HEK293 (cell line): ENCODE measurements around the gene ZMYM3.

ENCODE experiments used
- CTCF ChIA-PET: fragments of 350-600 bp; formaldehyde crosslinking; extraction: SDS; loops from one replicate; lab custom pipeline; 2021; ENCODE audit warnings: antibody characterized with exemption; lab: Yijun Ruan, JAX
- POLR2A ChIA-PET: fragments of 300-600 bp; formaldehyde crosslinking; extraction: SDS; loops from one replicate; lab custom pipeline; 2020; ENCODE audit warnings: antibody characterized with exemption, inconsistent platforms; lab: Yijun Ruan, JAX
- H3K27ac ChIP-seq: fragments of 200-500 bp; sonication (Bioruptor generic); 2 replicates; pipeline ENCODE4 v1.5.1; 2014; ENCODE audit warnings: low read depth, low read length, control low read depth, inconsistent platforms; ENCODE audit errors: extremely low read depth
- H3K36me3 ChIP-seq, 2 experiments: fragments of 200-500 bp in 1 of 2; sonication (Bioruptor generic) in 1 of 2; 1 replicate in 1 of 2; 2 replicates in 1 of 2; pipeline ENCODE4 v1.5.1; 2014 to 2017; ENCODE audit warnings: inconsistent platforms in 2 of 2, low read length in 2 of 2; ENCODE audit not compliant: control insufficient read depth in 2 of 2, insufficient read depth in 1 of 2
- H3K4me1 ChIP-seq: fragments of 200-500 bp; sonication (Bioruptor generic); 2 replicates; pipeline ENCODE4 v1.5.1; 2014; ENCODE audit warnings: mild to moderate bottlenecking, low read length, inconsistent platforms; ENCODE audit not compliant: control insufficient read depth, insufficient read depth
- H3K4me3 ChIP-seq: 2 replicates; pipeline ENCODE4 v1.5.1; 2011; ENCODE audit warnings: low read depth, mild to moderate bottlenecking, control low read depth, low read length, moderate library complexity
- H3K9me3 ChIP-seq: fragments of 200-500 bp; sonication (Bioruptor generic); 2 replicates; pipeline ENCODE4 v1.5.1; 2014; ENCODE audit warnings: low read depth, low read length, inconsistent platforms; ENCODE audit not compliant: control insufficient read depth, insufficient read depth
- EGR2 ChIP-seq: fragments of 450-650 bp; formaldehyde crosslinking; IDR thresholded peaks from 2 replicates; pipeline ENCODE4 v1.5.1; 2016; ENCODE audit warnings: low read depth, missing biosample characterization, missing genetic modification characterization
- FEZF1 ChIP-seq: fragments of 450-650 bp; formaldehyde crosslinking; IDR thresholded peaks from 2 replicates; pipeline ENCODE4 v1.5.1; 2016; ENCODE audit warnings: missing biosample characterization, missing genetic modification characterization
- GLIS2 ChIP-seq: fragments of 450-650 bp; formaldehyde crosslinking; IDR thresholded peaks from 2 replicates; pipeline ENCODE4 v1.5.1; 2016; ENCODE audit warnings: missing biosample characterization, missing genetic modification characterization
- HIC1 ChIP-seq: fragments of 450-650 bp; formaldehyde crosslinking; IDR thresholded peaks from 2 replicates; pipeline ENCODE4 v1.5.1; 2016; ENCODE audit warnings: missing biosample characterization, missing genetic modification characterization
- MZF1 ChIP-seq: fragments of 450-650 bp; formaldehyde crosslinking; IDR thresholded peaks from 2 replicates; pipeline ENCODE4 v1.5.1; 2017; ENCODE audit warnings: missing biosample characterization, missing genetic modification characterization, borderline replicate concordance
- OSR2 ChIP-seq: fragments of 450-650 bp; formaldehyde crosslinking; IDR thresholded peaks from 2 replicates; pipeline ENCODE4 v1.5.1; 2016; ENCODE audit warnings: missing biosample characterization, missing genetic modification characterization
- PATZ1 ChIP-seq: fragments of 450-650 bp; formaldehyde crosslinking; IDR thresholded peaks from 2 replicates; pipeline ENCODE4 v1.5.1; 2016; ENCODE audit warnings: missing biosample characterization, missing genetic modification characterization
- REPIN1 ChIP-seq: fragments of 450-650 bp; formaldehyde crosslinking; IDR thresholded peaks from 2 replicates; pipeline ENCODE4 v1.5.1; 2017; ENCODE audit warnings: missing biosample characterization, missing genetic modification characterization, low read depth
- SALL2 ChIP-seq: fragments of 450-650 bp; formaldehyde crosslinking; IDR thresholded peaks from 2 replicates; pipeline ENCODE4 v1.5.0; 2017; ENCODE audit warnings: missing biosample characterization, mild to moderate bottlenecking, missing genetic modification characterization, borderline replicate concordance
- TRIM28 ChIP-seq: IDR thresholded peaks from 2 replicates; pipeline ENCODE4 v1.6.1; 2011; ENCODE audit warnings: low read length, control low read depth, borderline replicate concordance
- TSHZ1 ChIP-seq: fragments of 450-650 bp; formaldehyde crosslinking; IDR thresholded peaks from 2 replicates; pipeline ENCODE4 v1.5.1; 2016; ENCODE audit warnings: missing biosample characterization, missing genetic modification characterization, borderline replicate concordance
- ZFP37 ChIP-seq: fragments of 450-650 bp; formaldehyde crosslinking; IDR thresholded peaks from 2 replicates; pipeline ENCODE4 v1.5.1; 2016; ENCODE audit warnings: missing biosample characterization, missing genetic modification characterization
- ZNF157 ChIP-seq: fragments of 450-650 bp; formaldehyde crosslinking; IDR thresholded peaks from 2 replicates; pipeline ENCODE4 v1.5.1; 2016; ENCODE audit warnings: missing biosample characterization, missing genetic modification characterization
- ZNF211 ChIP-seq: fragments of 450-650 bp; formaldehyde crosslinking; IDR thresholded peaks from 2 replicates; pipeline ENCODE4 v1.5.1; 2016; ENCODE audit warnings: low read depth, missing biosample characterization, missing genetic modification characterization
- ZNF26 ChIP-seq: fragments of 450-650 bp; formaldehyde crosslinking; IDR thresholded peaks from 2 replicates; pipeline ENCODE4 v1.5.1; 2016; ENCODE audit warnings: missing biosample characterization, missing genetic modification characterization
- ZNF362 ChIP-seq: fragments of 450-650 bp; formaldehyde crosslinking; IDR thresholded peaks from 2 replicates; pipeline ENCODE4 v1.5.1; 2016; ENCODE audit warnings: missing biosample characterization, missing genetic modification characterization
- ZNF391 ChIP-seq: fragments of 450-650 bp; formaldehyde crosslinking; IDR thresholded peaks from 2 replicates; pipeline ENCODE4 v1.5.1; 2016; ENCODE audit warnings: low read depth, missing biosample characterization, missing genetic modification characterization, borderline replicate concordance
- ZNF404 ChIP-seq: fragments of 450-650 bp; formaldehyde crosslinking; IDR thresholded peaks from 2 replicates; pipeline ENCODE4 v1.5.1; 2017; ENCODE audit warnings: missing biosample characterization, missing genetic modification characterization
- ZNF449 ChIP-seq: fragments of 450-650 bp; formaldehyde crosslinking; IDR thresholded peaks from 2 replicates; pipeline ENCODE4 v1.5.1; 2017; ENCODE audit warnings: missing biosample characterization, mild to moderate bottlenecking, missing genetic modification characterization, moderate library complexity
- ZNF544 ChIP-seq: fragments of 450-650 bp; formaldehyde crosslinking; IDR thresholded peaks from 2 replicates; pipeline ENCODE4 v1.5.0; 2017; ENCODE audit warnings: missing biosample characterization, missing genetic modification characterization
- ZNF600 ChIP-seq: fragments of 450-650 bp; formaldehyde crosslinking; IDR thresholded peaks from 2 replicates; pipeline ENCODE4 v1.5.1; 2016; ENCODE audit warnings: missing biosample characterization, missing genetic modification characterization
- ZNF776 ChIP-seq: fragments of 450-650 bp; formaldehyde crosslinking; IDR thresholded peaks from 2 replicates; pipeline ENCODE4 v1.5.0; 2017; ENCODE audit warnings: missing biosample characterization, missing genetic modification characterization, borderline replicate concordance
- TF ChIP-seq, protein P1 (sequence below): fragments of 450-650 bp; formaldehyde crosslinking; IDR thresholded peaks from 2 replicates; pipeline ENCODE4 v1.5.1; 2016; ENCODE audit warnings: missing biosample characterization, missing genetic modification characterization

ZMYM3 gene

GRCh38 chrX:71301195-71301924 lies 47.4 kb upstream of the ZMYM3 start, which contains the start of gene ITGB1BP2:
Gene ITGB1BP2, plus strand, starts transcription at chrX:71301750. Its CDS starts 57 bp downstream, at chrX:71301807.
- Histone ChIP-seq H3K9me3 (no peaks in the 10 kb centered on the region), H3K36me3 (peaks cover 18 to 67% of the 10 kb centered on the region in 2 experiments), H3K4me3 (no peak within 1 kb of the TSS), H3K4me1 (no peaks in the 10 kb centered on the region), H3K27ac (no peak within 1 kb of the TSS)
- CTCF ChIA-PET, result no interaction called here
- POLR2A ChIA-PET, result interaction anchor here (0.7 to 3.1 kb wide), 6 partner anchors 9 to 120 kb away, joined by 3 to 19 read pairs (median 3); partner anchors contain the start of genes NONO and TAF1
- no peak for TF ChIP-seq ZNF26 (tag by site-specific recombination)
- TF ChIP-seq ZNF600, result peak; percentile 47; the same call in 1 of the 2 replicates
- TF ChIP-seq FEZF1 (tag by site-specific recombination), result 0 out of 2 replicates have a peak, but pooled peaks have one; percentile 5
- no peak for TF ChIP-seq ZFP37 (tag by site-specific recombination)
- TF ChIP-seq ZNF211 (tag by site-specific recombination), result no peak
- no peak for TF ChIP-seq ZNF776 (tag by site-specific recombination)
- no peak for TF ChIP-seq TSHZ1 (tag by site-specific recombination)
- TF ChIP-seq ZNF404 (tag by site-specific recombination), result no peak
- no peak for TF ChIP-seq HIC1 (tag by site-specific recombination)
- TF ChIP-seq SALL2, result no peak
- no peak for TF ChIP-seq TRIM28
- TF ChIP-seq ZNF391 (tag by site-specific recombination), result no peak
- no peak for TF ChIP-seq REPIN1 (tag by site-specific recombination)
- TF ChIP-seq ZNF157 (tag by site-specific recombination), result no peak
- no peak for TF ChIP-seq ZNF544 (tag by site-specific recombination)
- peak; percentile 80 for TF ChIP-seq PATZ1 (tag by site-specific recombination)
- 0 out of 2 replicates have a peak, but pooled peaks have one; percentile 1 for TF ChIP-seq OSR2
- TF ChIP-seq EGR2, result no peak
- no peak for TF ChIP-seq ZNF362
- no peak for TF ChIP-seq MZF1 (tag by site-specific recombination)
- no peak for TF ChIP-seq GLIS2 (tag by site-specific recombination)
- TF ChIP-seq, protein P1, sequence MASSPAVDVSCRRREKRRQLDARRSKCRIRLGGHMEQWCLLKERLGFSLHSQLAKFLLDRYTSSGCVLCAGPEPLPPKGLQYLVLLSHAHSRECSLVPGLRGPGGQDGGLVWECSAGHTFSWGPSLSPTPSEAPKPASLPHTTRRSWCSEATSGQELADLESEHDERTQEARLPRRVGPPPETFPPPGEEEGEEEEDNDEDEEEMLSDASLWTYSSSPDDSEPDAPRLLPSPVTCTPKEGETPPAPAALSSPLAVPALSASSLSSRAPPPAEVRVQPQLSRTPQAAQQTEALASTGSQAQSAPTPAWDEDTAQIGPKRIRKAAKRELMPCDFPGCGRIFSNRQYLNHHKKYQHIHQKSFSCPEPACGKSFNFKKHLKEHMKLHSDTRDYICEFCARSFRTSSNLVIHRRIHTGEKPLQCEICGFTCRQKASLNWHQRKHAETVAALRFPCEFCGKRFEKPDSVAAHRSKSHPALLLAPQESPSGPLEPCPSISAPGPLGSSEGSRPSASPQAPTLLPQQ (tag by site-specific recombination), result no peak
- 0 out of 2 replicates have a peak, but pooled peaks have one; percentile 25 for TF ChIP-seq ZNF449 (tag by site-specific recombination)
